ENCODE measurements around the gene KBTBD3.

GRCh38 chr11:106121570-106122320 lies 44.6 kb upstream of the KBTBD3 start:
- TF ChIP-seq CTCF (conservative IDR thresholded peaks at IDR 0.05) (no peak), EZH2 (IDR thresholded peaks at IDR 0.05; ENCODE audit: low read depth) (no peak)

Data from PC-9 (cell line).